ENCODE measurements around the gene KHDC4.

GRCh38 chr1:155918660-155919059, 15.6 kb downstream of the KHDC4 start:
- TF ChIP-seq CTCF (conservative IDR thresholded peaks at IDR 0.05 in 1 of 2, IDR thresholded peaks at IDR 0.05 in 1 of 2; ENCODE audit: low read depth in 1 of 2, low read length in 2 of 2), result no peak
- TF ChIP-seq EZH2 (IDR thresholded peaks at IDR 0.05; ENCODE audit: low read length, missing control alignments), result no peak
